GM19240 (cell line): ENCODE results near the gene LBH.

Experiments used
- DNase-seq: peaks from one replicate; pipeline ENCODE4 v3.0.0; 2011; ENCODE audit warnings: low spot score; ENCODE audit not compliant: insufficient read length

The LBH gene

DNA sequence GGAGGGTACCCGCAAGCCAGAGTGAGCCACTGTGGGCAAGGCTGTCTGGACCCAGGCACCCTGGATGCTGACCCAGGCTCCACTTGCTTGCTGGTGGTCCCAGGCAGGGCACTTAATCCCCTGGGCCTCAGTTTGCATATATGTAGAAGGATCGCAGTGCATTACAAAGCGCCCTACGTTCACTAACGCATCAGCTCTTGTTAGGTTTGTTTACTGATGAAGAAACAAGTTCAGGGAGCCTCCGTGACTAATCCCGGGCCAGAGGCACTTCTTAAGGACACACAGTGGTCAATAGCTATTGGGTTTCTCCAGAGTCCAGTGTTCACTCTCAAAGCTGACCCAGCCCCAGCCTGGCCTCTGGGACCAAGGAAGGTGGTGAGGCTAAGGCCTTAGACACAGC lies 70.2 kb downstream of the LBH start:
- no peak for DNase-seq

GRCh38 chr2:30302566-30302965 lies 71.2 kb downstream of the LBH start:
- no peak for DNase-seq

DNA sequence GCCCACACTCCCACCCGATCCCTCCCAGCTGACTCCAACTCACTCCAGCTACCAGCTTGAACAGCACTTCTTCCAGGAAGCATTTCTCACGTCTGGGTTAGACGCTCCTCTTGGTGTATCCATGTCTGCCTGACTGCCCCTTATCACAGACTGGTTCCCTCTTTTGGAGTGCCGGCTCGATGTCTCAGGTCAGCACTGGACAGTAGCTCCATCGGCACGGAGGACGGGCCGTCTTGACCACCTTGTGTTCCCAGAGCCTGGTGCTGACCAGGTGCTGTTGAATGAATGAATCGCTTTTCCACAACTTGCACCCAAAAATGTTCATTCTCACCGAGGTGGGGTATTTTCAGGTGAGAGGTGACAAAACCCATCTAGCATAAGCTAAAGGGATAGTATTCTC lies 71.8 kb downstream of the LBH start:
- DNase-seq: no peak

GRCh38 chr2:30305235-30305634 lies 73.9 kb downstream of the LBH start:
- DNase-seq: no peak

- DNase-seq: no peak
These were observed 75.2 kb downstream of the LBH start for GRCh38 chr2:30306522-30306921.

- no peak for DNase-seq
These were observed 76.9 kb downstream of the LBH start for GRCh38 chr2:30308280-30308679.
